22Rv1 (cell line): ENCODE results near the gene SH3RF1.

Experiments used
- CTCF ChIP-seq: fragments of 450-650 bp; IDR thresholded peaks from 2 replicates; pipeline ENCODE4 v1.5.1; 2017; ENCODE audit warnings: mild to moderate bottlenecking
- ZFX ChIP-seq: fragments of 450-650 bp; IDR thresholded peaks from 2 replicates; pipeline ENCODE4 v1.6.1; 2017; ENCODE audit warnings: antibody characterized with exemption, borderline replicate concordance

GRCh38 chr4:169058312-169058711, 212.4 kb downstream of the SH3RF1 start:
- no peak for TF ChIP-seq CTCF
- no peak for TF ChIP-seq ZFX
